Stimulated activated CD8-positive, alpha-beta memory T cell treated with anti-CD3 and anti-CD28 coated beads, Interleukin-12 subunit alpha, Interleukin-12 subunit beta, amount 100 ng/mL, for 4 hours (primary cell): ENCODE data around the gene VIT.

Experiments
- DNase-seq: peaks from one replicate; pipeline ENCODE4 v3.0.0-alpha.2; 2020; ENCODE audit warnings: low read depth

VIT gene

DNA sequence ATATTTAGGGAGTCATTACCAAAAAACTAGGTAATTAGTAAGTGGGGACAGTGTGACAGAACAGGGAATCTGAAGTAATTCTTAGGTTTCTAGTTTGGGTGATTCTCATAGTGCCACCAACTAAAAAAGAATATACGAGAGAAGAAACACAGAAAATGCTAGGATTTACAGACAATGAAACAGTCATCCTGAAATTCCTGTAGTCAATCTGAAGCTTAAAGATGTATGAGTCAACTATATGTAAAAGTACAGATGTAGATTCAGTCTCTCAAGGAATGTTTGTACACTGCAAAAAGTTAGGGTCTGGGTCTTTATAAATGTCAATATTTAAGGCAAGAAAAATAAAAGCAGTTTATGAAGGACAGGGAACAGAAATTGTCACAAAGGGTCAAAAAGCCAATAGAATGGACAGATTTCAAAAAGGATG is 162.9 kb downstream of the VIT start:
- DNase-seq, result no peak

GRCh38 chr2:36861896-36862295 is 165.4 kb downstream of the VIT start:
- no peak for DNase-seq
